Nephron (organoid): Measurements from ENCODE around the gene TRIM62.

Source experiments
- H3K27ac Mint-ChIP-seq, 3 experiments: 2 replicates each; pipeline ENCODE4 v1.8.0; 2020; ENCODE audit warnings: mixed read lengths in 3 of 3, mild to moderate bottlenecking in 2 of 3, moderate library complexity in 1 of 3
- H3K27me3 Mint-ChIP-seq: 2 replicates; pipeline ENCODE4 v1.8.0; 2021; ENCODE audit warnings: low read depth, mild to moderate bottlenecking, moderate library complexity, mixed read lengths
- H3K36me3 Mint-ChIP-seq: 2 replicates; pipeline ENCODE4 v1.8.0; 2020; ENCODE audit warnings: low read depth, mixed read lengths
- H3K4me1 Mint-ChIP-seq: 2 replicates; pipeline ENCODE4 v1.8.0; 2020; ENCODE audit warnings: mixed read lengths
- H3K4me3 Mint-ChIP-seq, 3 experiments: 2 replicates each; pipeline ENCODE4 v1.8.0; 2020; ENCODE audit warnings: mild to moderate bottlenecking in 3 of 3, mixed read lengths in 3 of 3, moderate library complexity in 2 of 3
- H3K9me3 Mint-ChIP-seq: 2 replicates; pipeline ENCODE4 v1.8.0; 2020; ENCODE audit warnings: mixed read lengths
- TF ChIP-seq, protein P1 (sequence below), 3 experiments: fragments of 200-600 bp; sonication (generic); IDR thresholded peaks; one replicate each; pipeline ENCODE4 v1.5.0; 2021; ENCODE audit warnings: antibody characterized with exemption in 3 of 3; ENCODE audit not compliant: unreplicated experiment in 3 of 3

Gene TRIM62

DNA sequence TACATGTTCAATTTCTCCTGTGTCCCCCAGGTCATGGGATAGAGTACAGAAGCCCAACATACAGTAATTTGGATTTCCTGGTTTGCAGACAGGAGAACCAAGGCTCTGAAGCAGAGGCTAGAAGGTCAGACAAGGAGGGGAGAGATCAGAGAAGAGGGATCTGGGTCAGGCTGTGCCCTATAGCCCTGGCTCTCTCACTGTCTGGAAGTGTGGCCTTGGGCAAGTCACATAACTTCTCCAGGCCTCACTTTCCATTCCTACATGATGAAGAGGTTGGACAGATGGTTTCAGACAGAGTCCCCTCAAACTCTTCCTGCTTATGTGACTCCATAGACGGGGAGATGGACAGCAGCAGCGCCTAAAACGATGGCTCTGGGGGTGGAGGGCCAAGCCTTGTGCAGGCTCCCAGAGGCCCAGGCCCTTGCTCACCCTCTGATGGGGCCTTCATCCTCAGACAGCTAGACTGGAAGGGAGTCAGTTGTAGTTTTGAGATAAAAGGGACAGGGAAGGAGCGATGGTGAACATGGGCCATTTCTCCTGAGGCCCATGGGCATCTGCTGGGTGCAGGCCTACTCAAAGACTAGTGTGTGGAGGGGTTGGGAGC lies 2.9 kb downstream of the TRIM62 start:
- Mint-ChIP-seq H3K4me3 (peak overlapping the region; percentile 71 to 80 (median 75)), H3K9me3 (no peaks in the 10 kb centered on the region), H3K4me1 (peaks cover 62% of the 10 kb centered on the region), H3K27ac (no peak overlapping the region), H3K27me3 (peaks cover 6% of the 10 kb centered on the region), H3K36me3 (no peaks in the 10 kb centered on the region)
- TF ChIP-seq, protein P1, sequence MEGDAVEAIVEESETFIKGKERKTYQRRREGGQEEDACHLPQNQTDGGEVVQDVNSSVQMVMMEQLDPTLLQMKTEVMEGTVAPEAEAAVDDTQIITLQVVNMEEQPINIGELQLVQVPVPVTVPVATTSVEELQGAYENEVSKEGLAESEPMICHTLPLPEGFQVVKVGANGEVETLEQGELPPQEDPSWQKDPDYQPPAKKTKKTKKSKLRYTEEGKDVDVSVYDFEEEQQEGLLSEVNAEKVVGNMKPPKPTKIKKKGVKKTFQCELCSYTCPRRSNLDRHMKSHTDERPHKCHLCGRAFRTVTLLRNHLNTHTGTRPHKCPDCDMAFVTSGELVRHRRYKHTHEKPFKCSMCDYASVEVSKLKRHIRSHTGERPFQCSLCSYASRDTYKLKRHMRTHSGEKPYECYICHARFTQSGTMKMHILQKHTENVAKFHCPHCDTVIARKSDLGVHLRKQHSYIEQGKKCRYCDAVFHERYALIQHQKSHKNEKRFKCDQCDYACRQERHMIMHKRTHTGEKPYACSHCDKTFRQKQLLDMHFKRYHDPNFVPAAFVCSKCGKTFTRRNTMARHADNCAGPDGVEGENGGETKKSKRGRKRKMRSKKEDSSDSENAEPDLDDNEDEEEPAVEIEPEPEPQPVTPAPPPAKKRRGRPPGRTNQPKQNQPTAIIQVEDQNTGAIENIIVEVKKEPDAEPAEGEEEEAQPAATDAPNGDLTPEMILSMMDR (IDR thresholded peaks at IDR 0.05; ENCODE audit: unreplicated experiment in 3 of 3), result no peak

- Mint-ChIP-seq H3K9me3 (no peaks in the 10 kb centered on the region), H3K36me3 (peaks cover under 1% of the 10 kb centered on the region), H3K4me1 (peaks cover 56% of the 10 kb centered on the region), H3K4me3 (peak overlapping the region; percentile 24 to 80 (median 75)), H3K27ac (peak overlapping the region in 1 of 3 experiments; percentile 39), H3K27me3 (peaks cover 6% of the 10 kb centered on the region)
- TF ChIP-seq, protein P1 (IDR thresholded peaks at IDR 0.05; ENCODE audit: unreplicated experiment in 3 of 3), result no peak
Measured at GRCh38 chr1:33177996-33178540, 3.8 kb downstream of the TRIM62 start.

- Mint-ChIP-seq H3K27ac (peak overlapping the region; percentile 87 to 95 (median 89)), H3K4me1 (peaks cover 55% of the 10 kb centered on the region), H3K36me3 (peaks cover 4% of the 10 kb centered on the region), H3K27me3 (no peaks in the 10 kb centered on the region), H3K4me3 (peak overlapping the region in 1 of 3 experiments; percentile 64), H3K9me3 (no peaks in the 10 kb centered on the region)
- TF ChIP-seq, protein P1 (IDR thresholded peaks at IDR 0.05; ENCODE audit: unreplicated experiment in 3 of 3), result no peak
Measured at GRCh38 chr1:33176887-33177286, 5.0 kb downstream of the TRIM62 start.

- no peaks in the 10 kb centered on the region for H3K27me3 Mint-ChIP-seq
- peak overlapping the region; percentile 87 to 95 (median 89) for H3K27ac Mint-ChIP-seq
- peaks cover 4% of the 10 kb centered on the region for H3K36me3 Mint-ChIP-seq
- H3K4me3 Mint-ChIP-seq, result peak overlapping the region in 1 of 3 experiments; percentile 64
- TF ChIP-seq, protein P1 (IDR thresholded peaks at IDR 0.05; ENCODE audit: unreplicated experiment in 3 of 3), result no peak
- no peaks in the 10 kb centered on the region for H3K9me3 Mint-ChIP-seq
- H3K4me1 Mint-ChIP-seq, result peaks cover 57% of the 10 kb centered on the region
Measured at GRCh38 chr1:33176362-33176850, 5.4 kb downstream of the TRIM62 start.

DNA sequence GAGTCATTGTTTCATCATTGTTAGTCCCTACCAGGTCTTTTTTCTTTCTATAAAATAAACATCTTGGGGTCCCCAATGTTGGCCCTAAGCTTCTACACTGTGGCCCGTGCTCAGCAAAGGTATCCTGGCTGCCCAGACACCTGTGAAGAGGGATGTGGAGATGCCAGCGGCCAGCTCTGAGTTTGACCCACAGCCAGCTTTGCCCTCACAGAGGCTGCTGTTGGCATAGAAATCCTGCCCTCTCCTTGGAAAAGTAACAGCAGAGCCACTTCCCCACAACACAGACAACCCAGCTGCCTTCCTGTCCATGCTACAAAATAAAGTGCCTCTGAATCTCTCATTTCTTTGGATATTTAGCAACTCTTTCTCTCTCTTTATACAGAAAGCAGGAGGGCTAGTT lies 6.0 kb downstream of the TRIM62 start:
- TF ChIP-seq, protein P1 (IDR thresholded peaks at IDR 0.05; ENCODE audit: unreplicated experiment in 3 of 3), result no peak
- peak overlapping the region in 1 of 3 experiments; percentile 60 for H3K4me3 Mint-ChIP-seq
- peak overlapping the region; percentile 87 to 95 (median 89) for H3K27ac Mint-ChIP-seq
- H3K36me3 Mint-ChIP-seq, result peaks cover 4% of the 10 kb centered on the region
- no peaks in the 10 kb centered on the region for H3K9me3 Mint-ChIP-seq
- H3K27me3 Mint-ChIP-seq, result peaks cover 5% of the 10 kb centered on the region
- peaks cover 62% of the 10 kb centered on the region for H3K4me1 Mint-ChIP-seq
